HG03025 (cell line): ENCODE measurements around the gene ARHGAP42.
A peak's percentile ranks its signal among the peaks of the same experiment; 100 is the strongest.
"Not testable (repeated sequence)": the region's sequence is repeated elsewhere in the genome, so short reads cannot be mapped to it uniquely, and the experiment has no call there.

Source experiments
- ATAC-seq: cut with Tn5 transposase; IDR thresholded peaks from one replicate; pipeline ENCODE4 v1.9.1; 2021; ENCODE audit warnings: mild to moderate bottlenecking, moderate library complexity; ENCODE audit not compliant: unreplicated experiment, low FRiP score

Gene ARHGAP42

GRCh38 chr11:100687054-100687629 is at the start of gene ARHGAP42:
Gene ARHGAP42 (plus strand): TSS chr11:100687288. CDS start chr11:100687679, 391 bp downstream.
- peak; percentile 82 for ATAC-seq

GRCh38 chr11:100637706-100638105 is 49.4 kb upstream of the ARHGAP42 start:
- no peak for ATAC-seq

- ATAC-seq = no peak
Observed at GRCh38 chr11:100638648-100639047, 48.4 kb upstream of the ARHGAP42 start.

GRCh38 chr11:100639140-100639539 is 47.9 kb upstream of the ARHGAP42 start:
- ATAC-seq = no peak

GRCh38 chr11:100640071-100640470 is 47.0 kb upstream of the ARHGAP42 start:
- no peak for ATAC-seq

GRCh38 chr11:100640646-100641045 is 46.4 kb upstream of the ARHGAP42 start:
- ATAC-seq = no peak

GRCh38 chr11:100641456-100641855 is 45.6 kb upstream of the ARHGAP42 start:
- ATAC-seq = no peak

GRCh38 chr11:100646545-100646944 is 40.5 kb upstream of the ARHGAP42 start:
- ATAC-seq = no peak

GRCh38 chr11:100647861-100648260 is 39.2 kb upstream of the ARHGAP42 start:
- ATAC-seq = no peak

- ATAC-seq = no peak
Observed at GRCh38 chr11:100663583-100663982, 23.5 kb upstream of the ARHGAP42 start.

GRCh38 chr11:100663996-100664395 is 23.1 kb upstream of the ARHGAP42 start:
- no peak for ATAC-seq

GRCh38 chr11:100666816-100667215 is 20.3 kb upstream of the ARHGAP42 start:
- ATAC-seq = not testable (repeated sequence)

GRCh38 chr11:100667449-100667848 is 19.6 kb upstream of the ARHGAP42 start:
- no peak for ATAC-seq

- ATAC-seq = no peak
Observed at GRCh38 chr11:100670140-100670539, 16.9 kb upstream of the ARHGAP42 start.

- no peak for ATAC-seq
Observed at GRCh38 chr11:100671471-100671870, 15.6 kb upstream of the ARHGAP42 start.

- ATAC-seq = no peak
Observed at GRCh38 chr11:100672498-100673033, 14.5 kb upstream of the ARHGAP42 start.

GRCh38 chr11:100673063-100673462 is 14.0 kb upstream of the ARHGAP42 start:
- ATAC-seq = no peak

GRCh38 chr11:100674212-100674611 is 12.9 kb upstream of the ARHGAP42 start:
- no peak for ATAC-seq

- no peak for ATAC-seq
Observed at GRCh38 chr11:100675115-100675650, 11.9 kb upstream of the ARHGAP42 start.

- ATAC-seq = no peak
Observed at GRCh38 chr11:100676901-100677300, 10.2 kb upstream of the ARHGAP42 start.

- ATAC-seq = no peak
Observed at GRCh38 chr11:100677796-100678195, 9.3 kb upstream of the ARHGAP42 start.

GRCh38 chr11:100680070-100680469 is 7.0 kb upstream of the ARHGAP42 start:
- ATAC-seq = no peak
